ENCODE results near the gene OSTM1. TPM values are rescaled to one million over a fixed set of nuclear protein-coding genes. Genes with fewer than 3 reads are reported as not detected.
"Not testable (repeated sequence)": the region's sequence is repeated elsewhere in the genome, so short reads cannot be mapped to it uniquely, and the experiment has no call there.

OSTM1 gene
- polyA plus RNA-seq, 2 donors = 5.7 to 6.1 TPM

GRCh38 chr6:108030211-108030610, 44.3 kb downstream of the OSTM1 start:
- H3K9me3 ChIP-seq (ENCODE audit: control insufficient read depth in 2 of 2, insufficient read depth in 1 of 2, low read depth in 1 of 2, low read length in 1 of 2) = no peaks in the 10 kb centered on the region
- no peaks in the 10 kb centered on the region for H3K4me1 ChIP-seq (ENCODE audit: control insufficient read depth in 2 of 2, insufficient read depth in 2 of 2, low read length in 1 of 2)
- no peaks in the 10 kb centered on the region for H3K27me3 ChIP-seq (ENCODE audit: control insufficient read depth in 1 of 2, insufficient read depth in 2 of 2, low read length in 2 of 2)
- H3K36me3 ChIP-seq (ENCODE audit: control insufficient read depth in 2 of 2, insufficient read depth in 2 of 2, low read length in 1 of 2) = peaks cover 4 to 5% of the 10 kb centered on the region in 2 donors
- 95% methylated on average over 1 of the region's 1 CpG for WGBS, 2 donors
- H3K27ac ChIP-seq (ENCODE audit: low read depth in 2 of 2, low read length in 1 of 2) = no peak overlapping the region
- no peak overlapping the region for H3K4me3 ChIP-seq (ENCODE audit: low read depth in 1 of 2, low read length in 2 of 2)

GRCh38 chr6:108029226-108029921, 45.2 kb downstream of the OSTM1 start:
- H3K4me1 ChIP-seq (ENCODE audit: control insufficient read depth in 2 of 2, insufficient read depth in 2 of 2, low read length in 1 of 2) = no peaks in the 10 kb centered on the region
- no peaks in the 10 kb centered on the region for H3K27me3 ChIP-seq (ENCODE audit: control insufficient read depth in 1 of 2, insufficient read depth in 2 of 2, low read length in 2 of 2)
- H3K9me3 ChIP-seq (ENCODE audit: control insufficient read depth in 2 of 2, insufficient read depth in 1 of 2, low read depth in 1 of 2, low read length in 1 of 2) = no peaks in the 10 kb centered on the region
- WGBS, 2 donors = 79 to 83% methylated on average over 6 of the region's 6 CpGs
- H3K27ac ChIP-seq (ENCODE audit: low read depth in 2 of 2, low read length in 1 of 2) = no peak overlapping the region
- peaks cover 4 to 5% of the 10 kb centered on the region in 2 donors for H3K36me3 ChIP-seq (ENCODE audit: control insufficient read depth in 2 of 2, insufficient read depth in 2 of 2, low read length in 1 of 2)
- H3K4me3 ChIP-seq (ENCODE audit: low read depth in 1 of 2, low read length in 2 of 2) = no peak overlapping the region

- no peaks in the 10 kb centered on the region for H3K9me3 ChIP-seq (ENCODE audit: control insufficient read depth in 2 of 2, insufficient read depth in 1 of 2, low read depth in 1 of 2, low read length in 1 of 2)
- no peak overlapping the region for H3K27ac ChIP-seq (ENCODE audit: low read depth in 2 of 2, low read length in 1 of 2)
- H3K4me3 ChIP-seq (ENCODE audit: low read depth in 1 of 2, low read length in 2 of 2) = no peak overlapping the region
- 57 to 68% methylated on average over 3 of the region's 3 CpGs for WGBS, 2 donors
- peaks cover 4 to 5% of the 10 kb centered on the region in 2 donors for H3K36me3 ChIP-seq (ENCODE audit: control insufficient read depth in 2 of 2, insufficient read depth in 2 of 2, low read length in 1 of 2)
- no peaks in the 10 kb centered on the region for H3K4me1 ChIP-seq (ENCODE audit: control insufficient read depth in 2 of 2, insufficient read depth in 2 of 2, low read length in 1 of 2)
- H3K27me3 ChIP-seq (ENCODE audit: control insufficient read depth in 1 of 2, insufficient read depth in 2 of 2, low read length in 2 of 2) = no peaks in the 10 kb centered on the region
Measured at GRCh38 chr6:108027594-108027993, 46.9 kb downstream of the OSTM1 start.

- no peak overlapping the region for H3K4me3 ChIP-seq (ENCODE audit: low read depth in 1 of 2, low read length in 2 of 2)
Measured at GRCh38 chr6:108027056-108027455, 47.5 kb downstream of the OSTM1 start.

GRCh38 chr6:108024427-108025073, 50.0 kb downstream of the OSTM1 start:
- WGBS, 2 donors = 94 to 95% methylated on average over 6 of the region's 6 CpGs

More at GRCh38 chr6:108027056-108027455, 47.5 kb downstream of the OSTM1 start:
- H3K9me3 ChIP-seq (ENCODE audit: control insufficient read depth in 2 of 2, insufficient read depth in 1 of 2, low read depth in 1 of 2, low read length in 1 of 2) = no peaks in the 10 kb centered on the region
- peaks cover 0 to 2% of the 10 kb centered on the region in 2 donors for H3K36me3 ChIP-seq (ENCODE audit: control insufficient read depth in 2 of 2, insufficient read depth in 2 of 2, low read length in 1 of 2)
- H3K27me3 ChIP-seq (ENCODE audit: control insufficient read depth in 1 of 2, insufficient read depth in 2 of 2, low read length in 2 of 2) = no peaks in the 10 kb centered on the region
- WGBS, 2 donors = 68 to 79% methylated on average over 3 of the region's 3 CpGs
- no peak overlapping the region for H3K27ac ChIP-seq (ENCODE audit: low read depth in 2 of 2, low read length in 1 of 2)
- no peaks in the 10 kb centered on the region for H3K4me1 ChIP-seq (ENCODE audit: control insufficient read depth in 2 of 2, insufficient read depth in 2 of 2, low read length in 1 of 2)

GRCh38 chr6:108020472-108021116, 53.9 kb downstream of the OSTM1 start:
- no peak overlapping the region for H3K27ac ChIP-seq (ENCODE audit: low read depth in 2 of 2, low read length in 1 of 2)
- H3K9me3 ChIP-seq (ENCODE audit: control insufficient read depth in 2 of 2, insufficient read depth in 1 of 2, low read depth in 1 of 2, low read length in 1 of 2) = no peaks in the 10 kb centered on the region
- H3K36me3 ChIP-seq (ENCODE audit: control insufficient read depth in 2 of 2, insufficient read depth in 2 of 2, low read length in 1 of 2) = no peaks in the 10 kb centered on the region
- WGBS, 2 donors = 90 to 92% methylated on average over 6 of the region's 6 CpGs
- H3K4me1 ChIP-seq (ENCODE audit: control insufficient read depth in 2 of 2, insufficient read depth in 2 of 2, low read length in 1 of 2) = no peaks in the 10 kb centered on the region
- no peak overlapping the region for H3K4me3 ChIP-seq (ENCODE audit: low read depth in 1 of 2, low read length in 2 of 2)
- H3K27me3 ChIP-seq (ENCODE audit: control insufficient read depth in 1 of 2, insufficient read depth in 2 of 2, low read length in 2 of 2) = no peaks in the 10 kb centered on the region

More at GRCh38 chr6:108024427-108025073, 50.0 kb downstream of the OSTM1 start:
- Histone ChIP-seq H3K4me3 (ENCODE audit: low read depth in 1 of 2, low read length in 2 of 2) (no peak overlapping the region), H3K9me3 (ENCODE audit: control insufficient read depth in 2 of 2, insufficient read depth in 1 of 2, low read depth in 1 of 2, low read length in 1 of 2) (no peaks in the 10 kb centered on the region), H3K4me1 (ENCODE audit: control insufficient read depth in 2 of 2, insufficient read depth in 2 of 2, low read length in 1 of 2) (no peaks in the 10 kb centered on the region), H3K27ac (ENCODE audit: low read depth in 2 of 2, low read length in 1 of 2) (no peak overlapping the region), H3K27me3 (ENCODE audit: control insufficient read depth in 1 of 2, insufficient read depth in 2 of 2, low read length in 2 of 2) (no peaks in the 10 kb centered on the region), H3K36me3 (ENCODE audit: control insufficient read depth in 2 of 2, insufficient read depth in 2 of 2, low read length in 1 of 2) (no peaks in the 10 kb centered on the region)

GRCh38 chr6:108016283-108016682, 58.3 kb downstream of the OSTM1 start:
- H3K36me3 ChIP-seq (ENCODE audit: control insufficient read depth in 2 of 2, insufficient read depth in 2 of 2, low read length in 1 of 2); H3K4me3 ChIP-seq (ENCODE audit: low read depth in 1 of 2, low read length in 2 of 2); H3K27me3 ChIP-seq (ENCODE audit: control insufficient read depth in 1 of 2, insufficient read depth in 2 of 2, low read length in 2 of 2); H3K27ac ChIP-seq (ENCODE audit: low read depth in 2 of 2, low read length in 1 of 2); H3K9me3 ChIP-seq (ENCODE audit: control insufficient read depth in 2 of 2, insufficient read depth in 1 of 2, low read depth in 1 of 2, low read length in 1 of 2); H3K4me1 ChIP-seq (ENCODE audit: control insufficient read depth in 2 of 2, insufficient read depth in 2 of 2, low read length in 1 of 2): not testable (repeated sequence)
- 89 to 92% methylated on average over 6 of the region's 6 CpGs for WGBS, 2 donors

GRCh38 chr6:108013787-108014439, 60.6 kb downstream of the OSTM1 start:
- Histone ChIP-seq H3K4me1 (ENCODE audit: control insufficient read depth in 2 of 2, insufficient read depth in 2 of 2, low read length in 1 of 2) (no peaks in the 10 kb centered on the region), H3K27me3 (ENCODE audit: control insufficient read depth in 1 of 2, insufficient read depth in 2 of 2, low read length in 2 of 2) (no peaks in the 10 kb centered on the region), H3K27ac (ENCODE audit: low read depth in 2 of 2, low read length in 1 of 2) (no peak overlapping the region), H3K36me3 (ENCODE audit: control insufficient read depth in 2 of 2, insufficient read depth in 2 of 2, low read length in 1 of 2) (no peaks in the 10 kb centered on the region), H3K9me3 (ENCODE audit: control insufficient read depth in 2 of 2, insufficient read depth in 1 of 2, low read depth in 1 of 2, low read length in 1 of 2) (no peaks in the 10 kb centered on the region), H3K4me3 (ENCODE audit: low read depth in 1 of 2, low read length in 2 of 2) (no peak overlapping the region)
- WGBS, 2 donors = 69 to 70% methylated on average over 6 of the region's 6 CpGs

GRCh38 chr6:108009894-108010293, 64.6 kb downstream of the OSTM1 start:
- Histone ChIP-seq H3K36me3 (ENCODE audit: control insufficient read depth in 2 of 2, insufficient read depth in 2 of 2, low read length in 1 of 2) (no peaks in the 10 kb centered on the region), H3K27ac (ENCODE audit: low read depth in 2 of 2, low read length in 1 of 2) (no peak overlapping the region)

More at GRCh38 chr6:108009894-108010293, 64.6 kb downstream of the OSTM1 start:
- Histone ChIP-seq H3K27me3 (ENCODE audit: control insufficient read depth in 1 of 2, insufficient read depth in 2 of 2, low read length in 2 of 2) (no peaks in the 10 kb centered on the region), H3K4me3 (ENCODE audit: low read depth in 1 of 2, low read length in 2 of 2) (no peak overlapping the region), H3K4me1 (ENCODE audit: control insufficient read depth in 2 of 2, insufficient read depth in 2 of 2, low read length in 1 of 2) (no peaks in the 10 kb centered on the region), H3K9me3 (ENCODE audit: control insufficient read depth in 2 of 2, insufficient read depth in 1 of 2, low read depth in 1 of 2, low read length in 1 of 2) (no peaks in the 10 kb centered on the region)
